Liver (tissue), 9 donors: ENCODE results near the gene ALG5. TPM values are rescaled to one million over a fixed set of nuclear protein-coding genes. Genes with fewer than 3 reads are reported as not detected.

Experiments
- DNase-seq: peaks from one replicate; pipeline ENCODE4 v3.0.0-alpha.2; 2017; ENCODE audit warnings: low spot score
- H3K27ac ChIP-seq, 2 donors: one replicate each; pipeline ENCODE4 v1.7.0; 2013; ENCODE audit warnings: inconsistent platforms in 2 of 2, low read length in 2 of 2, control low read depth in 1 of 2, low read depth in 1 of 2, mild to moderate bottlenecking in 1 of 2
- H3K27me3 ChIP-seq, 4 donors: one replicate each; pipeline versions ENCODE4 v1.6.1 to v1.7.0; 2013; ENCODE audit warnings: low read length in 3 of 4, inconsistent platforms in 1 of 4, mild to moderate bottlenecking in 1 of 4, moderate library complexity in 1 of 4; ENCODE audit not compliant: control insufficient read depth in 4 of 4, insufficient read depth in 4 of 4
- H3K36me3 ChIP-seq, 4 donors: one replicate each; pipeline versions ENCODE4 v1.6.1 to v1.7.0; 2013; ENCODE audit warnings: low read length in 3 of 4, mild to moderate bottlenecking in 3 of 4, low read depth in 1 of 4, moderate library complexity in 1 of 4; ENCODE audit not compliant: control insufficient read depth in 4 of 4, insufficient read depth in 3 of 4
- H3K4me1 ChIP-seq, 4 donors: one replicate each; pipeline versions ENCODE4 v1.6.1 to v1.7.0; 2013; ENCODE audit warnings: low read length in 3 of 4, mild to moderate bottlenecking in 3 of 4, moderate library complexity in 1 of 4; ENCODE audit not compliant: control insufficient read depth in 4 of 4, insufficient read depth in 4 of 4
- H3K4me3 ChIP-seq, 3 donors: one replicate each; pipeline versions ENCODE4 v1.6.1 to v1.7.0; 2013; ENCODE audit warnings: low read length in 3 of 3, control low read depth in 1 of 3, low read depth in 1 of 3, mild to moderate bottlenecking in 1 of 3
- H3K9ac ChIP-seq, 2 donors: one replicate each; pipeline ENCODE4 v1.7.0; 2013; ENCODE audit warnings: low read length in 2 of 2, mild to moderate bottlenecking in 2 of 2, moderate library complexity in 2 of 2, control low read depth in 1 of 2, low read depth in 1 of 2
- H3K9me3 ChIP-seq, 4 donors: one replicate each; pipeline versions ENCODE4 v1.6.1 to v1.7.0; 2013; ENCODE audit warnings: low read length in 3 of 4; ENCODE audit not compliant: control insufficient read depth in 4 of 4
- EGR1 ChIP-seq, 2 donors: IDR thresholded peaks; 2 replicates each; pipeline ENCODE4 v1.6.1; 2016 to 2018; ENCODE audit warnings: antibody characterized with exemption in 2 of 2, low read depth in 2 of 2
- FOXA1 ChIP-seq: IDR thresholded peaks from 2 replicates; pipeline ENCODE4 v1.6.1; 2016; ENCODE audit warnings: antibody characterized with exemption
- FOXA2 ChIP-seq: IDR thresholded peaks from 2 replicates; pipeline ENCODE4 v1.6.1; 2016; ENCODE audit warnings: antibody characterized with exemption
- GABPA ChIP-seq, 2 donors: IDR thresholded peaks in 1 of 2; conservative IDR thresholded peaks in 1 of 2; 2 replicates each; pipeline ENCODE4 v1.6.1; 2016; ENCODE audit warnings: antibody characterized with exemption in 2 of 2, mild to moderate bottlenecking in 1 of 2, moderate library complexity in 1 of 2
- HNF4A ChIP-seq, 2 donors: conservative IDR thresholded peaks; 2 replicates each; pipeline ENCODE4 v1.6.1; 2016; ENCODE audit warnings: antibody characterized with exemption in 2 of 2, mild to moderate bottlenecking in 2 of 2
- HNF4G ChIP-seq: IDR thresholded peaks from 2 replicates; pipeline ENCODE4 v1.6.1; 2016; ENCODE audit warnings: antibody characterized with exemption
- JUND ChIP-seq, 2 donors: IDR thresholded peaks; 2 replicates each; pipeline ENCODE4 v1.6.1; 2016; ENCODE audit warnings: antibody characterized with exemption in 2 of 2
- RAD21 ChIP-seq, 2 donors: IDR thresholded peaks; 2 replicates each; pipeline ENCODE4 v1.6.1; 2016; ENCODE audit warnings: antibody characterized with exemption in 2 of 2, mild to moderate bottlenecking in 2 of 2
- RXRA ChIP-seq, 2 donors: IDR thresholded peaks; 2 replicates each; pipeline ENCODE4 v1.6.1; 2017 to 2018; ENCODE audit warnings: antibody characterized with exemption in 2 of 2, mild to moderate bottlenecking in 1 of 2
- SP1 ChIP-seq: IDR thresholded peaks from 2 replicates; pipeline ENCODE4 v1.6.1; 2018; ENCODE audit warnings: antibody characterized with exemption, mild to moderate bottlenecking
- TAF1 ChIP-seq: conservative IDR thresholded peaks from 2 replicates; pipeline ENCODE4 v1.6.1; 2016; ENCODE audit warnings: antibody characterized with exemption, mild to moderate bottlenecking
- YY1 ChIP-seq: IDR thresholded peaks from 2 replicates; pipeline ENCODE4 v1.6.1; 2016; ENCODE audit warnings: antibody characterized with exemption, mild to moderate bottlenecking
- WGBS: extraction: QIAGEN DNeasy Blood & Tissue Kit; methylation state at CpG from one replicate; pipeline ENCODE4 v1.1.7; 2013; 5-methylcytosine and 5-hydroxymethylcytosine counted together
- polyA plus RNA-seq, 2 donors: library from polyadenylated mRNA; stranded (reverse) in 1 of 2; unstranded in 1 of 2; fragments of 200-250 nt in 1 of 2; fragments of >200 nt in 1 of 2; fragmentation: Nextera tagmentation in 1 of 2; extraction: Ambion mirVana in 1 of 2; gene quantifications; one replicate each; pipeline versions ENCODE4 v1.2.1 to v1.2.3, GENCODE V29; 2013 to 2015
- total RNA-seq, 2 donors: library from RNA; depleted of rRNA; stranded (reverse); fragments of >200 nt; gene quantifications; one replicate each; pipeline ENCODE4 v1.2.3, GENCODE V29; 2014
- TF ChIP-seq, protein P1 (sequence below): IDR thresholded peaks from 2 replicates; pipeline ENCODE4 v1.6.1; 2016; ENCODE audit warnings: antibody characterized with exemption
- TF ChIP-seq, protein P2 (sequence below): fragments of 150-350 bp; IDR thresholded peaks from 2 replicates; pipeline ENCODE4 v1.5.1; 2017; ENCODE audit warnings: improper control_type of control experiment, low read depth, low read length; ENCODE audit not compliant: missing input control
- TF ChIP-seq, protein P3 (sequence below): IDR thresholded peaks from 2 replicates; pipeline ENCODE4 v1.6.1; 2016; ENCODE audit warnings: antibody characterized with exemption
- TF ChIP-seq, protein P4 (sequence below): IDR thresholded peaks from 2 replicates; pipeline ENCODE4 v1.6.1; 2016; ENCODE audit warnings: antibody characterized with exemption
- TF ChIP-seq, protein P5 (sequence below): IDR thresholded peaks from 2 replicates; pipeline ENCODE4 v1.6.1; 2016; ENCODE audit warnings: antibody characterized with exemption, mild to moderate bottlenecking
- donor health status: healthy.
- donor health status: healthy.
- donor health status: healthy.
- donor health status: healthy.
- donor health status: healthy.

The ALG5 gene
- total and polyA plus RNA-seq, 4 donors = 20.7 to 60.1 (median 37.5) TPM

DNA sequence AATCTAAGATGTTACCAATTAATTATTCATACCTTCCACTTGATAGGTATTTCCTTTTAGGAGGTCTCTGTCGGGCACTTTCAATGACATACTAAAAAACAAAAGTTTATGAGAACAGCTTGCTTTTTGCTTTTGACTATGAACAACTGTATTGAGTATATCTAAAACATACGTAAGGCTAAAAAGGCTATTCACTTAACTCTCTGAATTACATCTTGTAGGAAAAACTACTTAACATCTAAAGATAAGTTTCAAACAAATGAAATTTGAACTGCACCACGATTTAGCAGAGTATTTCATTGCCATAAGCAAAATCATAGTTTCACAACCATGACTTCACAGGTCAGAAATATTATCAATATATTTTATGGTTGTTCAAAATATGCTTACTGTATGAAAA is 48.7 kb upstream of the ALG5 start:
- Histone ChIP-seq H3K27me3 (no peaks in the 10 kb centered on the region), H3K9ac (no peak overlapping the region), H3K4me3 (no peak overlapping the region), H3K36me3 (peaks cover 1 to 33% (median 22%) of the 10 kb centered on the region in 4 donors), H3K9me3 (no peaks in the 10 kb centered on the region), H3K4me1 (no peaks in the 10 kb centered on the region), H3K27ac (no peak overlapping the region)
- DNase-seq = no peak
- TF ChIP-seq JUND (IDR thresholded peaks at IDR 0.05) = no peak
- TF ChIP-seq RAD21 (IDR thresholded peaks at IDR 0.05) = no peak
- TF ChIP-seq SP1 = no peak
- TF ChIP-seq, protein P1, sequence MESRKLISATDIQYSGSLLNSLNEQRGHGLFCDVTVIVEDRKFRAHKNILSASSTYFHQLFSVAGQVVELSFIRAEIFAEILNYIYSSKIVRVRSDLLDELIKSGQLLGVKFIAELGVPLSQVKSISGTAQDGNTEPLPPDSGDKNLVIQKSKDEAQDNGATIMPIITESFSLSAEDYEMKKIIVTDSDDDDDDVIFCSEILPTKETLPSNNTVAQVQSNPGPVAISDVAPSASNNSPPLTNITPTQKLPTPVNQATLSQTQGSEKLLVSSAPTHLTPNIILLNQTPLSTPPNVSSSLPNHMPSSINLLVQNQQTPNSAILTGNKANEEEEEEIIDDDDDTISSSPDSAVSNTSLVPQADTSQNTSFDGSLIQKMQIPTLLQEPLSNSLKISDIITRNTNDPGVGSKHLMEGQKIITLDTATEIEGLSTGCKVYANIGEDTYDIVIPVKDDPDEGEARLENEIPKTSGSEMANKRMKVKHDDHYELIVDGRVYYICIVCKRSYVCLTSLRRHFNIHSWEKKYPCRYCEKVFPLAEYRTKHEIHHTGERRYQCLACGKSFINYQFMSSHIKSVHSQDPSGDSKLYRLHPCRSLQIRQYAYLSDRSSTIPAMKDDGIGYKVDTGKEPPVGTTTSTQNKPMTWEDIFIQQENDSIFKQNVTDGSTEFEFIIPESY = no peak
- TF ChIP-seq FOXA2 = no peak
- TF ChIP-seq, protein P2, sequence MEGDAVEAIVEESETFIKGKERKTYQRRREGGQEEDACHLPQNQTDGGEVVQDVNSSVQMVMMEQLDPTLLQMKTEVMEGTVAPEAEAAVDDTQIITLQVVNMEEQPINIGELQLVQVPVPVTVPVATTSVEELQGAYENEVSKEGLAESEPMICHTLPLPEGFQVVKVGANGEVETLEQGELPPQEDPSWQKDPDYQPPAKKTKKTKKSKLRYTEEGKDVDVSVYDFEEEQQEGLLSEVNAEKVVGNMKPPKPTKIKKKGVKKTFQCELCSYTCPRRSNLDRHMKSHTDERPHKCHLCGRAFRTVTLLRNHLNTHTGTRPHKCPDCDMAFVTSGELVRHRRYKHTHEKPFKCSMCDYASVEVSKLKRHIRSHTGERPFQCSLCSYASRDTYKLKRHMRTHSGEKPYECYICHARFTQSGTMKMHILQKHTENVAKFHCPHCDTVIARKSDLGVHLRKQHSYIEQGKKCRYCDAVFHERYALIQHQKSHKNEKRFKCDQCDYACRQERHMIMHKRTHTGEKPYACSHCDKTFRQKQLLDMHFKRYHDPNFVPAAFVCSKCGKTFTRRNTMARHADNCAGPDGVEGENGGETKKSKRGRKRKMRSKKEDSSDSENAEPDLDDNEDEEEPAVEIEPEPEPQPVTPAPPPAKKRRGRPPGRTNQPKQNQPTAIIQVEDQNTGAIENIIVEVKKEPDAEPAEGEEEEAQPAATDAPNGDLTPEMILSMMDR = no peak
- TF ChIP-seq, protein P3, sequence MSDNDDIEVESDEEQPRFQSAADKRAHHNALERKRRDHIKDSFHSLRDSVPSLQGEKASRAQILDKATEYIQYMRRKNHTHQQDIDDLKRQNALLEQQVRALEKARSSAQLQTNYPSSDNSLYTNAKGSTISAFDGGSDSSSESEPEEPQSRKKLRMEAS = no peak
- no peak for TF ChIP-seq RXRA (IDR thresholded peaks at IDR 0.05)
- TF ChIP-seq TAF1 = no peak
- 92% methylated on average over 3 of the region's 3 CpGs for WGBS

DNA sequence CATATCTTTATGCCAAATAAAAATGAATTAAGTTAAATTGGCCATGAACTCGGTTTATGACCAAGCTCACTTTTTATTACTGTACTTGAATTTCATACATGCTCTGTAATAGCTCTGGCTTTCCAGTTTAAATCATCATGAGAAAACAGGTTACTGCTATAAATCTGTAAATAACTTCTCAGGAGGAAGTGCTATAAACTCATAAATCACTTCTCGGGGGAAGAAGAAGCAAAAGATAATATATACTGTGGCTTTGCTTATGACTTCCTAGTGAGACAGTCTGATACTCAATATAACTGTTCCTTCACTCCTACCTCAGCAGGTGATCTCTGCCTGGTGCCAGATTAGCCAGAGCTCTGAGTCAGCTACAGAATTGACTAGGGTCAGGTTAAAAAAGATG is 47.9 kb upstream of the ALG5 start:
- no peaks in the 10 kb centered on the region for H3K9me3 ChIP-seq
- H3K36me3 ChIP-seq = peaks cover 4 to 40% (median 30%) of the 10 kb centered on the region in 4 donors
- DNase-seq = no peak
- H3K27me3 ChIP-seq = no peaks in the 10 kb centered on the region
- no peak overlapping the region for H3K9ac ChIP-seq
- H3K4me3 ChIP-seq = no peak overlapping the region
- H3K27ac ChIP-seq = no peak overlapping the region
- TF ChIP-seq FOXA2 = no peak
- H3K4me1 ChIP-seq = no peaks in the 10 kb centered on the region
- WGBS = 85% methylated on average over 2 of the region's 2 CpGs

DNA sequence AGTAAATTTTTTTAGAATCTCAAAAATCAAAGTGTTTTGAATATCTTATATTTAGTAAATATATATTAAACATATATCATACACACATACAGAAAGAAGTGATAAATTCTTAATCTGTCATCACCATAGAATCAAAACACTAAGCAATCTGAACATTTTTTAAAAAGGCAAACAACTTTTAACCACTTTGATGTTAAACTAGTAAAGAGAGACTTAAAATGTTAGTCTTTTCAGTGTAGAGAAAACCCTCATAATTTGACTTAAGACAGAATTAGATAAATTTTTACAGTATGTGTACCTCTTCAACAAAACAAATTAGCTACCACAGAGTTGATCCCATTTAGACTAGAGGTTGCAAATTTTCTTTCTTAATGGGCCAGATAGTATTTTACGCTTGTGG is 46.9 kb upstream of the ALG5 start:
- no peak for DNase-seq
- no peaks in the 10 kb centered on the region for H3K9me3 ChIP-seq
- H3K9ac ChIP-seq = no peak overlapping the region
- H3K27me3 ChIP-seq = no peaks in the 10 kb centered on the region
- H3K4me1 ChIP-seq = no peaks in the 10 kb centered on the region
- H3K27ac ChIP-seq = no peak overlapping the region
- peaks cover 4 to 48% (median 37%) of the 10 kb centered on the region in 4 donors for H3K36me3 ChIP-seq
- no peak overlapping the region for H3K4me3 ChIP-seq
- WGBS = 96% methylated on average over 1 of the region's 1 CpG
- TF ChIP-seq GABPA (IDR thresholded peaks at IDR 0.05 in 1 of 2, conservative IDR thresholded peaks at IDR 0.05 in 1 of 2) (no peak), HNF4A (conservative IDR thresholded peaks at IDR 0.05) (no peak), HNF4G (no peak), FOXA2 (no peak), YY1 (no peak), RAD21 (IDR thresholded peaks at IDR 0.05) (no peak), JUND (IDR thresholded peaks at IDR 0.05) (no peak), RXRA (IDR thresholded peaks at IDR 0.05) (no peak), FOXA1 (no peak), EGR1 (IDR thresholded peaks at IDR 0.05; ENCODE audit: low read depth in 2 of 2) (no peak)
- TF ChIP-seq, protein P4, sequence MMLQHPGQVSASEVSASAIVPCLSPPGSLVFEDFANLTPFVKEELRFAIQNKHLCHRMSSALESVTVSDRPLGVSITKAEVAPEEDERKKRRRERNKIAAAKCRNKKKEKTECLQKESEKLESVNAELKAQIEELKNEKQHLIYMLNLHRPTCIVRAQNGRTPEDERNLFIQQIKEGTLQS = no peak
- TF ChIP-seq, protein P5, sequence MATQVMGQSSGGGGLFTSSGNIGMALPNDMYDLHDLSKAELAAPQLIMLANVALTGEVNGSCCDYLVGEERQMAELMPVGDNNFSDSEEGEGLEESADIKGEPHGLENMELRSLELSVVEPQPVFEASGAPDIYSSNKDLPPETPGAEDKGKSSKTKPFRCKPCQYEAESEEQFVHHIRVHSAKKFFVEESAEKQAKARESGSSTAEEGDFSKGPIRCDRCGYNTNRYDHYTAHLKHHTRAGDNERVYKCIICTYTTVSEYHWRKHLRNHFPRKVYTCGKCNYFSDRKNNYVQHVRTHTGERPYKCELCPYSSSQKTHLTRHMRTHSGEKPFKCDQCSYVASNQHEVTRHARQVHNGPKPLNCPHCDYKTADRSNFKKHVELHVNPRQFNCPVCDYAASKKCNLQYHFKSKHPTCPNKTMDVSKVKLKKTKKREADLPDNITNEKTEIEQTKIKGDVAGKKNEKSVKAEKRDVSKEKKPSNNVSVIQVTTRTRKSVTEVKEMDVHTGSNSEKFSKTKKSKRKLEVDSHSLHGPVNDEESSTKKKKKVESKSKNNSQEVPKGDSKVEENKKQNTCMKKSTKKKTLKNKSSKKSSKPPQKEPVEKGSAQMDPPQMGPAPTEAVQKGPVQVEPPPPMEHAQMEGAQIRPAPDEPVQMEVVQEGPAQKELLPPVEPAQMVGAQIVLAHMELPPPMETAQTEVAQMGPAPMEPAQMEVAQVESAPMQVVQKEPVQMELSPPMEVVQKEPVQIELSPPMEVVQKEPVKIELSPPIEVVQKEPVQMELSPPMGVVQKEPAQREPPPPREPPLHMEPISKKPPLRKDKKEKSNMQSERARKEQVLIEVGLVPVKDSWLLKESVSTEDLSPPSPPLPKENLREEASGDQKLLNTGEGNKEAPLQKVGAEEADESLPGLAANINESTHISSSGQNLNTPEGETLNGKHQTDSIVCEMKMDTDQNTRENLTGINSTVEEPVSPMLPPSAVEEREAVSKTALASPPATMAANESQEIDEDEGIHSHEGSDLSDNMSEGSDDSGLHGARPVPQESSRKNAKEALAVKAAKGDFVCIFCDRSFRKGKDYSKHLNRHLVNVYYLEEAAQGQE = no peak
- TF ChIP-seq, protein P1 = no peak
- TF ChIP-seq, protein P3 = no peak
